ENCODE results near the gene CAMSAP1. TPM values are rescaled to one million over a fixed set of nuclear protein-coding genes. Genes with fewer than 3 reads are reported as not detected.
"Not testable (repeated sequence)": the region's sequence is repeated elsewhere in the genome, so short reads cannot be mapped to it uniquely, and the experiment has no call there.

CAMSAP1 gene
- total and polyA plus RNA-seq, 2 of the 4 experiments (the other 2 are of a cell fraction) = 8.2 to 19.5 TPM

- H3K36me3 ChIP-seq (ENCODE audit: control insufficient read depth, insufficient read depth, low read length); H2AK9ac ChIP-seq (replicated peaks; ENCODE audit: low read depth, low read length, poor library complexity); in situ Hi-C loops (cut with MboI; ENCODE audit: low sequenced_read_pairs); H3K4ac ChIP-seq (ENCODE audit: low read depth, low read length); H3K9ac ChIP-seq (ENCODE audit: low read depth, low read length); H4K5ac ChIP-seq (ENCODE audit: low read depth, low read length); H4K91ac ChIP-seq (ENCODE audit: insufficient read depth, low read depth, low read length); H3K18ac ChIP-seq (ENCODE audit: low read depth, low read length); H2AK5ac ChIP-seq (ENCODE audit: low read depth, low read length); H2AFZ ChIP-seq (replicated peaks; ENCODE audit: low read length, poor library complexity); H2BK15ac ChIP-seq (ENCODE audit: low read depth, low read length); dilution Hi-C loops (cut with HindIII; ENCODE audit: low sequenced_read_pairs, unreplicated experiment); H3K4me1 ChIP-seq (ENCODE audit: control insufficient read depth, insufficient read depth, low read length); H3K14ac ChIP-seq (replicated peaks; ENCODE audit: low read depth, low read length); H2BK5ac ChIP-seq (ENCODE audit: low read depth, low read length, poor library complexity, severe bottlenecking); H2BK20ac ChIP-seq (ENCODE audit: low read depth, low read length); H3K27ac ChIP-seq (ENCODE audit: insufficient read depth, low read length); BruUV-seq (replicated peaks); POLR2A ChIA-PET (ENCODE audit: unreplicated experiment); H4K8ac ChIP-seq (ENCODE audit: low read depth in 2 of 2, low read length in 2 of 2); H3K56ac ChIP-seq (ENCODE audit: extremely low read depth, insufficient read depth, low read length); H2BK120ac ChIP-seq (ENCODE audit: low read depth, low read length); H3K23ac ChIP-seq (ENCODE audit: low read depth, low read length); H3K27me3 ChIP-seq (ENCODE audit: control insufficient read depth, insufficient read depth, low read length); ATAC-seq (ENCODE audit: low read depth); CTCF ChIA-PET; H3K4me3 ChIP-seq (ENCODE audit: insufficient read depth, low read depth, low read length); H3K9me3 ChIP-seq (ENCODE audit: control insufficient read depth, insufficient read depth, low read length); intact Hi-C loops (cut with micrococcal nuclease); DNase-seq; H3K4me2 ChIP-seq (ENCODE audit: low read depth, low read length): not testable (repeated sequence)
- H4K20me1 ChIP-seq (ENCODE audit: insufficient read depth, low read length) = peaks cover 90% of the 10 kb centered on the region
- peaks cover 19% of the 10 kb centered on the region; the same call in 1 of the 2 replicates for H3K9me1 ChIP-seq (ENCODE audit: insufficient read depth, low read length)
- 100% methylated on average over 4 of the region's 6 CpGs; no CpG with 5 or more reads in 1 of the 2 experiments for WGBS, 2 experiments (ENCODE audit: extremely low coverage in 2 of 2, insufficient read length in 1 of 2)
- H3K79me1 ChIP-seq (ENCODE audit: low read depth in 1 of 2, low read length in 2 of 2) = peaks cover 33 to 79% of the 10 kb centered on the region in 2 experiments
Measured at GRCh38 chr9:135892327-135892726, 15.0 kb downstream of the CAMSAP1 start.

Measured in IMR-90 (cell line).